ENCODE measurements around the gene ARMH3. TPM values are rescaled to one million over a fixed set of nuclear protein-coding genes. Genes with fewer than 3 reads are reported as not detected.

ARMH3 gene
- polyA plus RNA-seq, 4 donors: 14.1 to 21.7 (median 18.1) TPM

DNA sequence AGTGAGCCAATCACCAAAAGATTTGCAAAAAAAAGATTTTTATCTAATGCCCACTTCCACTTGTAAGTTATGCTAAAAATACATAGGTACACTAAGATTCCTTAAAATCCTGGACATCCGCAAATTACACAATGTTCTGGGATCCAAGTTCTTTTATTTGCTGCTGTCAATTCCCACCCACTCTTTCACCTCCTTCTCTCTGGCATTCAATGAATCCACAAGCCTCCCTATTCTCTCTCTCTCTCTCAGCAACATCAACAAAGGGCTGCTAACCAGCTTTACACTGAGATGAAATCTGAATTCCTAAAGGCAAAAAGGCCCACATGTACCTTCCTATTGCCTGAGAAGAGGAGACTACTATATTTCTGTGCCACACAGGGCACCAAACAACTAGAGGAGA lies 99.9 kb downstream of the ARMH3 start:
- WGBS, 3 donors: 90 to 100% (median 98%) methylated on average over 1 of the region's 1 CpG
- no peaks in the 10 kb centered on the region for H3K27me3 ChIP-seq (ENCODE audit: control insufficient read depth in 3 of 3, insufficient read depth in 3 of 3, low read length in 3 of 3)
- no peak overlapping the region for H3K4me3 ChIP-seq (ENCODE audit: low read depth in 1 of 3, low read length in 3 of 3)
- no peaks in the 10 kb centered on the region for H3K4me1 ChIP-seq (ENCODE audit: control insufficient read depth in 3 of 3, insufficient read depth in 2 of 3, low read depth in 1 of 3, low read length in 2 of 3)
- FAIRE-seq (no peak), DNase-seq (no peak)
- peaks cover 0 to 2% of the 10 kb centered on the region in 2 donors for H3K9me3 ChIP-seq (ENCODE audit: control insufficient read depth in 2 of 2, insufficient read depth in 1 of 2, low read depth in 1 of 2, low read length in 1 of 2)
- H3K36me3 ChIP-seq (ENCODE audit: control insufficient read depth in 3 of 3, insufficient read depth in 2 of 3, low read depth in 1 of 3, low read length in 3 of 3): peaks cover 7 to 23% (median 23%) of the 10 kb centered on the region in 3 donors
- no peak overlapping the region for H3K27ac ChIP-seq (ENCODE audit: low read depth in 1 of 3, low read length in 2 of 3)

DNA sequence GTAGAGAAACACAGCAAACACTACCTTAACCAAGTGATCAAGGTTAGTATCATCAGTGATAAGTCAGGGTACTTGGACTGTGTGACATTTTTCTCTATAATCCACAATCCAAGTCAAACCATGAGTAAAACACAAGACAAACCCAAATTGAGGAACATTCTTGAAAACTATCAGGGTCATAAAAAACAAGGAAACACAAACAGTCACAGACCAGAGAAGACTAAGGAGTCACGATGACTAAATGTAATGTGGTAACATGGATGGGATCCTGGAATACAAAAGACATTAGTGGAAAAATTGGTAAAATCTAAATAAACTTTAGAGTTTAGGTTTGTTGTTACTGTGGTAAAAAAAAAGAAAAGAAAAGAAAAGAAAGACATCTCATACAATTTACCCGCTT lies 103.8 kb downstream of the ARMH3 start:
- FAIRE-seq (no peak), DNase-seq (no peak)
- no peak overlapping the region for H3K27ac ChIP-seq (ENCODE audit: low read depth in 1 of 3, low read length in 2 of 3)
- H3K9me3 ChIP-seq (ENCODE audit: control insufficient read depth in 2 of 2, insufficient read depth in 1 of 2, low read depth in 1 of 2, low read length in 1 of 2): peaks cover 0 to 4% of the 10 kb centered on the region in 2 donors
- H3K27me3 ChIP-seq (ENCODE audit: control insufficient read depth in 3 of 3, insufficient read depth in 3 of 3, low read length in 3 of 3): no peaks in the 10 kb centered on the region
- WGBS, 3 donors: 91 to 98% (median 98%) methylated on average over 2 of the region's 2 CpGs
- no peaks in the 10 kb centered on the region for H3K4me1 ChIP-seq (ENCODE audit: control insufficient read depth in 3 of 3, insufficient read depth in 2 of 3, low read depth in 1 of 3, low read length in 2 of 3)
- H3K4me3 ChIP-seq (ENCODE audit: low read depth in 1 of 3, low read length in 3 of 3): no peak overlapping the region
- peaks cover 9 to 21% (median 16%) of the 10 kb centered on the region in 3 donors for H3K36me3 ChIP-seq (ENCODE audit: control insufficient read depth in 3 of 3, insufficient read depth in 2 of 3, low read depth in 1 of 3, low read length in 3 of 3)

DNA sequence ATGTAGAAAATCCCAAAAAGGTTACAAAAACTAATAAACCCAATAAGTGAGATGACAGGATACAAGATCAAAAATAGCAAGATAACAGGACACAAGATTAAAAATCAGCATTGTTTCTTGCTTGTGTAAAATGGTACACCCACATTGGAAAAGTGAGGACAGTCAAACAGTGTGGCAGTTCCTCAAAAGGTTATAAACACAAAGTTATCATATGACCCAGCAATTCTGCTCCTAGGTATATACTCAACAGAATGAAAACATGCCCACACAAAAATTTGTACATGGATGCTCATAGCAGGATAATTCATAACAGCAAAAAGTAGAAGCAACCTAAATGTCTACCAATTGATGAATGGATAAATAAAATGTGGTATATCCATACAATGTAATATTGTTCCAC lies 105.8 kb downstream of the ARMH3 start:
- Histone ChIP-seq H3K4me3 (ENCODE audit: low read depth in 1 of 3, low read length in 3 of 3) (no peak overlapping the region), H3K36me3 (ENCODE audit: control insufficient read depth in 3 of 3, insufficient read depth in 2 of 3, low read depth in 1 of 3, low read length in 3 of 3) (peaks cover 4 to 26% (median 11%) of the 10 kb centered on the region in 3 donors), H3K27ac (ENCODE audit: low read depth in 1 of 3, low read length in 2 of 3) (no peak overlapping the region), H3K4me1 (ENCODE audit: control insufficient read depth in 3 of 3, insufficient read depth in 2 of 3, low read depth in 1 of 3, low read length in 2 of 3) (no peaks in the 10 kb centered on the region), H3K27me3 (ENCODE audit: control insufficient read depth in 3 of 3, insufficient read depth in 3 of 3, low read length in 3 of 3) (no peaks in the 10 kb centered on the region), H3K9me3 (ENCODE audit: control insufficient read depth in 2 of 2, insufficient read depth in 1 of 2, low read depth in 1 of 2, low read length in 1 of 2) (peaks cover 0 to 10% of the 10 kb centered on the region in 2 donors)
- FAIRE-seq (no peak), DNase-seq (no peak)

DNA sequence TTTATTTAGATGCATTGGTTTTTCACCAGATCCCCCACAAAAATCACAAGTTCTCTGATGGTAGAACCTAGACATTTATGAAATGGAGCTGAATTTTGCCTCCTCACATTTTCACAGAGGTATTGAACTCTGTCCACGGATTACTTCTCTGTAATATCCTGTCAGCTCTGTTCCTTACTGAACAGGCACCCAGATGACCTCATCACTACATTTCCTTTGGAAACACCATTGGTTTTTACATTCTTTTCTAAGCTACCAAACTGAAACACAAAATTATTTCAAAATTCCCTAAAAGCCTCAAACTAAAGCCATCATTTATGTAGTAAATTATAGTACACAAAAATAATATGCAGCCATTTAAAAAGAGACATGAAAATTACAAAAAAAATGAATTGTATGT lies 114.1 kb downstream of the ARMH3 start:
- H3K36me3 ChIP-seq (ENCODE audit: control insufficient read depth in 3 of 3, insufficient read depth in 2 of 3, low read depth in 1 of 3, low read length in 3 of 3): peaks cover 2 to 12% (median 6%) of the 10 kb centered on the region in 3 donors
- H3K27ac ChIP-seq (ENCODE audit: low read depth in 1 of 3, low read length in 2 of 3): no peak overlapping the region
- 62 to 86% (median 86%) methylated on average over 1 of the region's 1 CpG for WGBS, 3 donors
- peaks cover 0 to 5% of the 10 kb centered on the region in 2 donors for H3K9me3 ChIP-seq (ENCODE audit: control insufficient read depth in 2 of 2, insufficient read depth in 1 of 2, low read depth in 1 of 2, low read length in 1 of 2)
- FAIRE-seq (no peak), DNase-seq (no peak)
- H3K4me1 ChIP-seq (ENCODE audit: control insufficient read depth in 3 of 3, insufficient read depth in 2 of 3, low read depth in 1 of 3, low read length in 2 of 3): no peaks in the 10 kb centered on the region
- no peaks in the 10 kb centered on the region for H3K27me3 ChIP-seq (ENCODE audit: control insufficient read depth in 3 of 3, insufficient read depth in 3 of 3, low read length in 3 of 3)
- no peak overlapping the region for H3K4me3 ChIP-seq (ENCODE audit: low read depth in 1 of 3, low read length in 3 of 3)

DNA sequence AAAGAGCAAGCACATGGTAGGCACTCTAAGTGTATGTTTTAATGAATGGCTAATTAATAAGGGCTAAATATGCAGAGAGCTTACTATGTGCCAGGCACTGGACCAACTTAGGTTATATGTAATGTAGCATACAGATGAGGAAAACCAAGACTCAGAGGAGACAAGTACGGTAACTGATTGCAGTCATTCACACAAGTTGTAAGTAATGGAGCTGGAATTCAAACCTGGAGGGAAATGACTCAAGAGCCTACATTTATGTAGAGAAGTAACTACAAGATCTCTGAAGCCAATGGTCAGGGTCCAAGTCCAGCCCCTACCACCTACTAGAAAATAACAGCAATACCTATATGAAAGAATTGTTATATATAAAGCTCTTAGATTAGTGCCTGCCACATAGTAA lies 115.1 kb downstream of the ARMH3 start:
- 99 to 100% (median 100%) methylated on average over 1 of the region's 1 CpG for WGBS, 3 donors
- no peak for FAIRE-seq
- no peak overlapping the region for H3K27ac ChIP-seq (ENCODE audit: low read depth in 1 of 3, low read length in 2 of 3)

DNA sequence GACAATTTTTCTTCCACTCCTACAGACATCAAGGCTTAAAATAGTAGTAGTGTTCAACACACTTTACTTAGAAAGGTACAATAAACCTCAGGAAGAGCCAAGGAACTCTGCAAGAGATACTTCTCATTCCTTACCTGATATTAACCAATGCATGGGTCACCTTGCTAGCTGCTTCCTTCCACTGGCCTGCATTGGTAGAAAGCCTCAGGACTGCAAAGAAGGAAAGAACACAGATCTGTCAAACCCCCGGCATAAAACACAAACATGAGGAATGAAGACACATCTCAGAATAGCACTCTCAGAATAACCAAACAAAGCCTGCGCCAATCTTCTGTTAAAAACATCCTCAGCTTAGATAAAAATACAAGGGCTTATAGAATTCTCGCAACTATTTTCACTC lies 116.2 kb downstream of the ARMH3 start:
- Histone ChIP-seq H3K27ac (ENCODE audit: low read depth in 1 of 3, low read length in 2 of 3) (peak overlapping the region in 1 of 3 donors; percentile 61), H3K4me3 (ENCODE audit: low read depth in 1 of 3, low read length in 3 of 3) (no peak overlapping the region), H3K4me1 (ENCODE audit: control insufficient read depth in 3 of 3, insufficient read depth in 2 of 3, low read depth in 1 of 3, low read length in 2 of 3) (no peaks in the 10 kb centered on the region), H3K27me3 (ENCODE audit: control insufficient read depth in 3 of 3, insufficient read depth in 3 of 3, low read length in 3 of 3) (no peaks in the 10 kb centered on the region), H3K9me3 (ENCODE audit: control insufficient read depth in 2 of 2, insufficient read depth in 1 of 2, low read depth in 1 of 2, low read length in 1 of 2) (no peaks in the 10 kb centered on the region), H3K36me3 (ENCODE audit: control insufficient read depth in 3 of 3, insufficient read depth in 2 of 3, low read depth in 1 of 3, low read length in 3 of 3) (peaks cover 0 to 12% (median 2%) of the 10 kb centered on the region in 3 donors)
- FAIRE-seq (no peak), DNase-seq (no peak)
- 66 to 93% (median 78%) methylated on average over 3 of the region's 3 CpGs for WGBS, 3 donors

More for the DNA sequence above, 115.1 kb downstream of the ARMH3 start:
- DNase-seq: no peak
- Histone ChIP-seq H3K9me3 (ENCODE audit: control insufficient read depth in 2 of 2, insufficient read depth in 1 of 2, low read depth in 1 of 2, low read length in 1 of 2) (no peaks in the 10 kb centered on the region), H3K36me3 (ENCODE audit: control insufficient read depth in 3 of 3, insufficient read depth in 2 of 3, low read depth in 1 of 3, low read length in 3 of 3) (peaks cover 2 to 12% (median 3%) of the 10 kb centered on the region in 3 donors), H3K27me3 (ENCODE audit: control insufficient read depth in 3 of 3, insufficient read depth in 3 of 3, low read length in 3 of 3) (no peaks in the 10 kb centered on the region), H3K4me1 (ENCODE audit: control insufficient read depth in 3 of 3, insufficient read depth in 2 of 3, low read depth in 1 of 3, low read length in 2 of 3) (no peaks in the 10 kb centered on the region), H3K4me3 (ENCODE audit: low read depth in 1 of 3, low read length in 3 of 3) (no peak overlapping the region)

DNA sequence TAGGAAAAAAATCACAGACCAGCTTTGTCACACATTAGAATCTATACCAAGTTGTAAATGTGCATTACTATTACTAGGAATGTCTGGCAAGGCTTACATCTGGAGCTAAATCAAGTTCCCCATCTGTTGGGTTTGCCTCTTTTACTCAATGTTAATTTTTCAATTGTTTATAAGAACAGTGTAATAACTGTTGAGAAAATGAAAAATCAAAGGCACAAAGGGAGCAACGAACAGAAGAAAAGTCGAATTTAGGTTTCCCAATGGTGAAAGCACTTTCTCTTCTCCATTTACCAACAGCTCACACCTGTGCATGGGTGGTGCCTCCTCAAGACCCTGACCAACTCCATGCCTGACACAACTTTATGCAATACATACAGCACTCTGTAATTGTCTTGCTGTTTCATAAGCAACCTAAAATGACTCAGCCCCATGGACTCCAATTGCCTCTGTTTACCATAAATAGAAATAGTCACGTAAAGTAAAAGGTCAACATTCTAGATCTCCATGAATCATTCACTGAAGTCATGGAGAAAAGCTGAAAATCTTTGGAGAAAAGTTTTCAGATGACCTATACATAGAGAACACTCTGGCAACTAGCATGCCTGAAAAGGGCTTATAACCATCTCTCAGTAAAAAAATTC lies 116.8 kb downstream of the ARMH3 start:
- WGBS, 3 donors: 58 to 90% (median 87%) methylated on average over 3 of the region's 3 CpGs
- FAIRE-seq (no peak), DNase-seq (no peak)
- peak overlapping the region in 1 of 3 donors; percentile 80 for H3K27ac ChIP-seq (ENCODE audit: low read depth in 1 of 3, low read length in 2 of 3)
- H3K36me3 ChIP-seq (ENCODE audit: control insufficient read depth in 3 of 3, insufficient read depth in 2 of 3, low read depth in 1 of 3, low read length in 3 of 3): peaks cover 0 to 12% (median 2%) of the 10 kb centered on the region in 3 donors
- H3K4me3 ChIP-seq (ENCODE audit: low read depth in 1 of 3, low read length in 3 of 3): no peak overlapping the region
- H3K4me1 ChIP-seq (ENCODE audit: control insufficient read depth in 3 of 3, insufficient read depth in 2 of 3, low read depth in 1 of 3, low read length in 2 of 3): no peaks in the 10 kb centered on the region
- H3K27me3 ChIP-seq (ENCODE audit: control insufficient read depth in 3 of 3, insufficient read depth in 3 of 3, low read length in 3 of 3): no peaks in the 10 kb centered on the region
- H3K9me3 ChIP-seq (ENCODE audit: control insufficient read depth in 2 of 2, insufficient read depth in 1 of 2, low read depth in 1 of 2, low read length in 1 of 2): no peaks in the 10 kb centered on the region

DNA sequence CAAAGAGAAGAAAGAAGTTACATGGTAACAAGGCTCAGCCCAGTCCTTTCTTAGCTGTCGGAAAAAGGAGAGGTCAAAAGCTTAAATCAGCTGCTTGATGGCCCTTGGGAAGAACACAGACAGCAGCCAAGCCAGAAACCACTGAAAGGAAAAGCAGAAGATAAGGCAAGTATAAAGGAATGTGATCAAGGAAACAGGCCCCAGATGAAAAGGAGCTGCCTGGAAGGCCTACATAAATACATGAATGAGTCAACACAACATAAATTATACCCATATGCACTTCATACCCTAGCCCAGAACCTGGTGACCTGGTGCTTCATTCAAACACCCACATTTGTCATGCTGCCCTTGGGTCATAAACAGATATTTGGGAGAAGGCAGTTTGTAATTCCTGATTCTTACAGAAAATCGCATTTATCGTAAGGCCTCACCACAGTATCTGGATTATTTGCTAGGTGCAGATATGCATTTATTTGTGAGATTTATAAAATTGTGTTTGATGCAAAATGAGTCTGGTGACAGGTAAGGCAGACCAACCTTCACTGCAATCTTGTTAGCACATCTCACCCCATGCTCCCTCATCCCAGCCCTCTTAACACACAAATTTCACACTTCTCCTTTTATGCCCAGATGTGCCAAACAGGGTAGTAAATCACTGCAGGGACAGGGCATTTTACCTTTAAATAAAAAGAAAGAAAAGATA lies 117.5 kb downstream of the ARMH3 start:
- Histone ChIP-seq H3K4me3 (ENCODE audit: low read depth in 1 of 3, low read length in 3 of 3) (no peak overlapping the region), H3K27ac (ENCODE audit: low read depth in 1 of 3, low read length in 2 of 3) (peak overlapping the region in 1 of 3 donors; percentile 55), H3K36me3 (ENCODE audit: control insufficient read depth in 3 of 3, insufficient read depth in 2 of 3, low read depth in 1 of 3, low read length in 3 of 3) (peaks cover 0 to 15% (median 2%) of the 10 kb centered on the region in 3 donors), H3K9me3 (ENCODE audit: control insufficient read depth in 2 of 2, insufficient read depth in 1 of 2, low read depth in 1 of 2, low read length in 1 of 2) (no peaks in the 10 kb centered on the region), H3K27me3 (ENCODE audit: control insufficient read depth in 3 of 3, insufficient read depth in 3 of 3, low read length in 3 of 3) (no peaks in the 10 kb centered on the region), H3K4me1 (ENCODE audit: control insufficient read depth in 3 of 3, insufficient read depth in 2 of 3, low read depth in 1 of 3, low read length in 2 of 3) (no peaks in the 10 kb centered on the region)
- no peak for DNase-seq
- 84 to 99% (median 93%) methylated on average over 3 of the region's 3 CpGs for WGBS, 3 donors
- FAIRE-seq: no peak
